Measurements from ENCODE around the gene FARS2.

The FARS2 gene

DNA sequence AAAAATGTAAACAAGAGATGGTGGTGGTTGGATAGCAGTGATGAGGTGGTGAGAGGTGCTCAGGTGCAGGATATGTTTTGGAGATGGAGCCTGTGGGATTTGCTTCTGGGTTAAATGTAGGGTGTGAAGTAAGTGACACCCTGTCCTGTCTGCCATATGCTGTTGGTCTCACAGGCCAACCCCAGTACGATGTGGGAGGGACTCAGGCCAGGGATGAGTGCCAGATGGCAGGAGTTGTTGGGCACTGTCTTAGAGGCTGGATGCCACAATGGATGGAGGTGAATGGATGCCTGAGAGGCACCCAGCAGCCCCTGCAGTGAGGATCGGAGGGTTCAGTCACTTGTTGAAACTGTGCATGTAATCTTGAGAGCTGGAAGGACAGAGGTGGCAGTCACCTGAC is 486.1 kb downstream of the FARS2 start:
- DNase-seq = no peak

DNA sequence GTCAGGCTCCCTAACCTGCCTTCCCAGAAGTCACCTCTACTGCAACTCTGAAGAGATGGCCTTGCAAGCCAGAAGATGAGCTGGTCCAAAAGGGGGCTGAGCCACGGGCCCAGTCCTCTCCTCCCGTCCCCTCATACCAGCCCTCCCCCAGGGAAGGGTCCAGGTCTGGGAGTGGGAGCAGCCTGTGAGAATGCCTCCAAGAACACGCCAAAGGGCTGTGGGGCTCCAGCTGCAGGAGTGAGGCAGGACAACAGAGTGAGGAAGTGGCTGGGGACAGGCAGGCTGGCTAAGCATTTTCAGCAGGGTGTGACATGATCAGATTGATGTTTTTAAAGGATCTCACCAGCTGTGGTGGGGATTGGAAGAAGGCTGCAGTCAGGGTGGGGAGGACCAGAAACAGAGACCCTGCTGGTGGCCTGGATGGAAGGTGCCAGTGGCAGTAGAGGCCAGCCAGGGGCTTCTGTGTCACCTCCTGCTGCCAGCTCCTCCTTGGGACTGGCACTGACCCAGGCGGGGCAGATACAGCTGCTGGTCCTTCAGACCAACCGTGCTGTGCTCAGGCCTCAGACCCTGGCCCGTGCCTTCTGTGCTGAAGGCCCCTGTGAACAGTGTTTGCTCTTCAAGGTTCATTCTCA is 487.8 kb downstream of the FARS2 start:
- no peak for DNase-seq

DNA sequence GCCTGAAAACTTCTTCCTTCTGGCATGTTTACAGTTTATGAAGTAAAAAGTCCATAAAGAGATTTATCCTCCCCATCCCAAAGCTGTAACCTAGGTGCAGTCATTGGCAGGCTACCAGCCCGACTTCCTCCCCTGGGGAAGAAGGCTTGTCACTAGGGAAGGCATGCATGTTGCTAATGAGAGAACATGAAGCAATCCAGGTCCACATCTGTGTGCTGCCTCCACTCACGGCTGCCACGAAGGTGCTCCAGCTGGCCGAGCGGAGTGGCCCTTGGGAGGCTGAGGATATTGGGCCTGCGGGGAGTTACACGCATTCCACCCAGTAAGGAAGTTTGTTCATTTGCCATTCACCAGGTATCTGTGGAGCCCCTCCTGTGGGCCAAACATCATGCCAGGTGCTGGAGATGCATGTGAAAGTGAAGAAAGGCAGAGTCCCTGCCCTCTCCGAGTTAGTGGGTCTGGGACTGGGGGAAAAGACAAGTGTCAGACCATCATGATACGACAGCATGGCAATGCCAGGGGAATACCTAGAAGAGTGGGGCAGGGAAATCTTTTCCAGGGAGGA is 488.4 kb downstream of the FARS2 start:
- no peak for DNase-seq

DNA sequence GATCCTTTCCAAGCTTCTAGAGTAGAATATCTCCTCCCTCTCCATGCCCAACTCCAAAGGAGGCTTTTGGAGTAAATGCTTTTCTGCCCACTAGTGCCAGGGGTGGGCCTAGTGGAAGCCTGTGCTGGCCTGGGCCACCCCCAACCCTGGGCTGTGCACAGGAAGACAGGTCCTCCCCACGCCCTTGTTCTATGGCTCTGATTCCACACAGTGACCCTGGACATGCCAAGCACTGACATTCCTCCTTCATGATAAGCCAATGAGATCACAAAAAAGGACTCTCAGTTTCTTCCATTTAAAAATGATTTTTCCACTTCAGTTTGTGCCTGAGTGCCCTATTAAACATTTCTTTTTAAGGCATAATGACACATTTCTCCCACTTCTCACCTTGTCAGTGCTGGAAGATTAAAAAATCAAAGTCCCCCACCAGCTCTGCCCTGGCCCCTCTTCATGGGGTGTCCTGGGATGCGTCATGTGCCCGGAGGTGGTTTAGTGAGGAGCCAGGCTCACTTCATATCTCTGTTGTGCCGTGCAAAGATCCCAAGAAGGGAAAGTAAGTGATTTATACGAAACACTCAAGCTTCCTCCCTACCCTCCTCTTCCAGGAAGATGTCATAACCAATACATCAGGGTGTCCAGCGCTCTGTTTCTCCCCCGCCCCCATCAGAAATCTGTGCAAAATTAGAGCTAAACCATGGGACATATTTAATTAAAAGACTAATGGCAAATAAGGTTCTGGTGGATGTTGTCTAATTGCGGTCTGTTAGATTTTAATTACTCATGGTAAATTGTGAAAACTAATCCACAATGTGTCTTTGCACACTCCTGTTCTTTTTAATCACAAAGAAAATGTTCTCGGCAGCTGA is 490.4 kb downstream of the FARS2 start:
- no peak for DNase-seq

DNA sequence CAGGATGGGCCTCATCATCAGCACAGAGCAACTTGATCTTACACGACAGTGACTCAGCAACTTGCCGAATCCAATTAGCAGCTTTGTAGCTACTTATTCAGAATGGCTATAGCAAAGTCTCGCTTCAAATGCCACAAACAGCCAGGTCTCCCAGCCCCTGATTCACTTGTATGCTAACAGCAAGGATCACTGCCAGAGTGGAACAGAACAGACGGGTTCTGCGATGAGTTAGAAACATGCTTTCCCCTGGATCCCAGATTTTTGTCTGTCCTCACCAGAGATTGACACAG is 491.0 kb downstream of the FARS2 start:
- no peak for DNase-seq

DNA sequence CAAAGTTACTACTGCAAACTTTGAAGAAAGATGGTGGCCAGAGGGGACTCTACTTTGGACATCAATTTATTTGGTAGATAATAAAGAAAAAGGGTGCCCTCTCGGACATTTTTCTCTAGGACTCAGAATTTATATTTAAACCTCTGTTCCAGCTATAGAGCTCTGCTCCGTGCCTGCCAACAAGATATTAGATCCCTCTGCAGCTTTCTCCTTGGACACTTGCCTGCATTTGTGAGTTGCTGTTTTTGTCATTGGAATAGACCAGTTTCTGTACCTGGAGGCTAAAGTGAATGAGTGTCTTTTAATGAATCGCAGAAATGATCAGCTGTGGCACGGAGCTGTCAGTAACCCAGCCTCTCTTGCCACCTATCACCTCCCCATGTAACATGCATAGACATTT is 491.9 kb downstream of the FARS2 start:
- no peak for DNase-seq

DNA sequence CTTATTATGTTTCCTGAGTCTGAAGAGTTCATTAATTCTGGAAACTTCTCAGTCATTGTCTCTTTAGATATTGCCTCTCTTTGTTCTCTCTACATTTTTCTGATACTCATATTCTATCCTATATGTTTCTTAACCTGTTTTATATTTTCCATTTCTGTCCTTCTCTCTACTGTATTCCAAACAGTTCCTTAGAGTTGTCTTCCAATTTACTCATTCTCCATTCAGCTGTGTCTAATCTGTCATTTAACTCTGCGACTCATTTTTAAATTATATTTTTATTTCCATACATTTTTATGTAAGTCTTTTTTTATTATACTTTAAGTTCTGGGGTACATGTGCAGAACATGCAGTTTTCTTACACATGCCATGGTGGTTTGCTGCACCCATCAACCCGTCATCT is 493.6 kb downstream of the FARS2 start:
- DNase-seq = no peak

DNA sequence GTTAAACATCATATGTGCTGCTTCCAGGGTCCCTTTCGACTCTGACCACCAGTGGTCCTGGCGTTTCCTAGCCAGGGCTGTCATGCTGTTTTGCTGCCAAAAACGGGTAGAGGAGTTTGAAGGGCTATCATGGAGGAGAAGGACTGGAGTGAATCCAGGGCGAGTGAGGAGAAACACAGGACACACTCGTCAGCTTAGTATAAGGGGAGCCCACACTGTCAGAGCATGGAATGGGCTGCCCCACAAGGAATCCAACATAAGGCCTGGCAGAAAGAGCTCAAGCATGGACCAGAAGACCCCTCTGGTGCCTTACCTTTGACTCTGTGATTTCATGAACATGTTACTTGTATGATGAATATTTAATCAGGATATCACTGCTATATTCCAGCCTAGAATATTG is 498.3 kb downstream of the FARS2 start:
- no peak for DNase-seq

DNA sequence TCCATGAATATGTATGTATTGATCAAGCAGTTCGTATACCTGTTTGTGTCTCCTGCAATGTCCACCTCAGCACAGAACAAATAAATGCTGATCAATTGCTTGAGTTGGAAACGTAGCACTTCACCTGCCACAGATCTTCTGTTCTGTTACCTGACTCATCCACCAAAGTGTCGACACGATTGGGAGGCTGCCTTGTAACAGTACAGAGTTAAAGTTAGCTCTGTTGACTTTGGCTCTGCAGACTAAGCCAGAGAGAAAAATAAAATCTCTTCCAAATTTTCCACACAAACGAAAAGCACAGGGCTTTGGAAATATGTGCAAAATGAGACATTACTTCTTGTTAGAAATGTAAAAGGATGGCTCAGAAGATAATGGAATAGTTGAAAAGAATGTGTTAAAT is 500.1 kb downstream of the FARS2 start:
- DNase-seq = no peak

DNA sequence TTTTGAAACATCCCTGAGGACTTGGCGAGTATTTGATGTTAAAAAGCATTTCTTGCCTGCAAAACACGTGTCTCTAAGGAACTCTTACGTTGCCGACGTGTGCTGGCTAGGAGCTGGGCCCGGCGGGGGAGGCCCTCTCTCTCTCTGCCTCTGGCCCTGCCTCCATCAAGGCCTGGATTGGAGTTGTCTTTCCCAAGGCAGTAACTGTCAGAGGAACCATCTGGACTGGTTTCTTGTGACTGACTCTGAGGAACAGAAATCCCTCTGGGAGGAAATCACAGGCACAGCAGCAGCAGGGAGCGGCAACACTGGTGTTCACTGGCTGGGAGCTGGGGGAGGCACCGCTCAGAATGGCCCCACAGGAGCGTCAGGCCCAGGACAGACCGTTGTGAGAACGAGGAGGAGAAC is 501.3 kb downstream of the FARS2 start:
- no peak for DNase-seq

DNA sequence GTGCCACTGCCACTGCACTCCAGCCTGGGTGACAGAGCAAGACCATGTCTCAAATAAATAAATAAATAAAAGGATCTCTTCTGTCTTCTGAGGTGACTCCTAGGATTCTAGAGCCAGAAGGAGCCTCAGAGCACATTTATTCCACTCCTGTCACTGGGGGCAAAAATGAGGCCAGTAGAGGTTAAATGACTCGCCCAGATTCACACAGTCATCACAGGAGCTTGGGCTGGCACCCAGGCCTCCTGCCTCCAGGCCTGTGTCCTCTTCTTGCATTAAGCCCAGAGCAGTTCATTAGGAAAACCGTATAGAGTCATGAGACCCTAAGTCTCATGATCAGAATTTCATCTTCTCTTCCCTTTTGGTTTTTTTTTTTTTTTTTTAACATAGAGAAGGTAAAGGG is 502.1 kb downstream of the FARS2 start:
- DNase-seq = no peak

DNA sequence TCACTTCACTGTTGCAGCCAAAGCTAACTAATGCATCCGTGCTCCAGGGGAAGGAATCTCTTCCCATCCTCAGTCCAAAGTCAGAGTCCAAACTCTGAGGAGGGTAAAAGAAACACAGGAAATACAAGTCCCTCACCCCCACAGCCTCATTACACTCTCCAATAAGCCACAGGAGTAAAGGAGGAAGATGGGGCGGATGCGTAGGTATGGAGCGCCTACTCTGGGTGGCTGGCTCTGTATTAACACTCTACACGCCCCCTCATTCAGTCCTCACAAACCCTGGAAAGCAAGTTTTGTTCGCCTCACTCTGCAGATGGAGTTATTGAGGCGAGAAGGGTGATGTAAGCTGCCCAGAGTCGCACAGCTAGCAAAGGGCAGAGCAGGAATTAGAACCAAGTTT is 502.6 kb downstream of the FARS2 start:
- DNase-seq = no peak

DNA sequence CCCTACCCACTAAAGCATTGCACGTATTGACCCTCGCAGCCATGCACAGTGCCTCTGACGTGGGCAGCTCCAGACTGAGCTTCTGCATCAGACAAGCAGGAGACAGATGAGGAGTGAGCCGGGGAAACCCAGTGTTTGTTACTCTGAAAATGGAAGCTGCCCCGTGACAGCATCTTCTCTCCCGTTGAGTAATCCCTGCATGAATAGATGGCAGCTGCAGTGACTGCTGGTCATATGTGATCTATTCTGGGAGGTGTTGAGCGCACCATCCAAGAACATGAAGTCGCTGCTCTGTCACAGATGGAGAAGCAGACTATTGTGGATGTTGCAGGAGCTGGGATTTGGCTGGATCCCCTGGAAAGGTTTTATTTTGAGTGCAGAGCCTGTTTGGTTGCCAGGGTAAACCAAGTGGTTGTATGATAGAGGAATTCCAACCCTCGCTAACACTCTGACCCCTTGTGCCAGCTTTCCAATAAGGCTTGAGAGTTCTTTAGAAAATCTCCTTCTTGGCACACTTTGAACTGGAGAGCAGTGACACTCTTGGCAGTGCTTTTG is 503.2 kb downstream of the FARS2 start:
- no peak for DNase-seq

DNA sequence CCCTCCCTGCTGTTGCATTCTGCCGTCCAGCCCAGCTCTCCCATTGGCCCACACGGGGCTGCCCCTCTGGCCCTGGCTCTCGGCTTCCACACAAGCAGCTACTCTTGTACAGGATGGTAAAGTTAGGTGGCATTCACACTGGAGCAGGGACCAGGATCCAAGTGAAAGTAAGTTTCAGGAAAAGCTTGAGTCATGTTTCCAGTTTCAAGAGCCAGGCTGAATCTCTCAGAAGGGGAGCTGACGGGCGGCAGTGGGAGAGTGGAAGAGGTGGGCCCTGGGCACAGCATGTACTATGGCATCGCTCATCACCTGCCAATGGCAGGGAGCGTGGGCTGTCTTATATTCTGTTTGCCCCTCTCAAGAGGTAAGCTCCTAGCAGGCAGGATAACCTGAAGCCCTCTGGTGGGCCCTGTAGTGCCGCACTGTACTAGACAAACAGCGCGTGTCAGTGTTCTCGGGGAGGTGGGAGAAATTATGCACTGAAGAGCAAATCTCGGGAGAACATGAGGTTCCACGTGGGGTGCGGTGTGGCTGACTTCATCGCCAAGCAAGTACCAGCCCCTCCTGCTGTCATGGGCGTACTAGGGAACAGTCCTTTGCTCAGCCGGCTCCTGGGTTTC is 503.9 kb downstream of the FARS2 start:
- DNase-seq = no peak

DNA sequence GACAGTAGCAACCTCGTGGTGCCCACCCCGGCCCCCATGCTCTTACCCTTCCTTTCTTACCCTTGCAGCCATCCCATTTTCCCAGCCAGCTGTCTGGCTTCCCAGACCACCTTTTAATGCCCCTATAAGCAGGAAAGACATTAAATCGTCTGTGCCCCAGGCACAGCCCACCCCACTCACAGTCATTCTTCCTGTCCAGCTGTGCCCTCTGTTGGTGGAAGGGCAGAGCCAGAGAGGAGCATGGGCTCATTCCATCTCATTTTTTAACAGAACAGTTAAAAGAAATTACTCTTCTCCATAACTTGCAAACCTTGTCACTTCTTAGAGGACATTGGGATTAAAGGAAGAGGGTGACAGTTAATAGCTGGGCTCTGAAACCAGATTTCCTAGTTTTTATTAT is 504.9 kb downstream of the FARS2 start:
- DNase-seq = no peak

DNA sequence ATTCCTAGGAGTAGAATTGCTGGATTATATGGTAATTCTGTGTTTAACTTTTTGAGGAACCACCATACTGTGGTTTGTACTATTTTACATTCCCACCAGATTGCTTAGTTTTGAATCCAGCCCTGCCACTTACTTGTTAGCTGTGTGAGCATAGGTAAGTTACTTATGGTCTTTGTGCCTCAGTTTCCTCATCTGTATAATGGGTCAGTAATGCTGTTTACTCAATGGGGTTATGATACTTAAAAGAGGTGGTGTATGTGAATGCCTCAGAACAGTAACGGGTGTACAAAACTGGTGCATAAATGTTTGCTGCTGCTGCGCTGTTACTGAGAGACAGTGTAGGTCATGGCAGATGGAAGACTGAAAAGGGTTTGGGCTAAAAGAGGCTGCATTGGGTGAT is 506.2 kb downstream of the FARS2 start:
- DNase-seq = no peak

DNA sequence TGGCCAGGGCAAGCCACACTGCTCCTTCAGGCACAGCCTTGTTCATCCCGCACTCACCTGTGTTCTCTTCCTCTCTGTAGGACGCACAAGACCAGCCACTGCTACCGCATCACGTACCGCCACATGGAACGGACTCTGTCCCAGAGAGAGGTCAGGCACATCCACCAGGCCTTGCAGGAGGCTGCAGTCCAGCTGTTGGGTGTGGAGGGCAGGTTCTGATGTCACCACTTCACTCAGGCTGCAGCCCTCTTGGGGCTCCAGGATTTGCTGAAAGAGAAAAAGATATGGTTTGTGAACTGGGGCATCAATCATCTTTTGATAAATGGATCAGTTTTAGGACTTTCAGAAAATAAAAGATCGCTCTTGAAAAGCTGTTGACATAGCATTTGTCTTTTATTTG is 509.9 kb downstream of the FARS2 start:
- no peak for DNase-seq

DNA sequence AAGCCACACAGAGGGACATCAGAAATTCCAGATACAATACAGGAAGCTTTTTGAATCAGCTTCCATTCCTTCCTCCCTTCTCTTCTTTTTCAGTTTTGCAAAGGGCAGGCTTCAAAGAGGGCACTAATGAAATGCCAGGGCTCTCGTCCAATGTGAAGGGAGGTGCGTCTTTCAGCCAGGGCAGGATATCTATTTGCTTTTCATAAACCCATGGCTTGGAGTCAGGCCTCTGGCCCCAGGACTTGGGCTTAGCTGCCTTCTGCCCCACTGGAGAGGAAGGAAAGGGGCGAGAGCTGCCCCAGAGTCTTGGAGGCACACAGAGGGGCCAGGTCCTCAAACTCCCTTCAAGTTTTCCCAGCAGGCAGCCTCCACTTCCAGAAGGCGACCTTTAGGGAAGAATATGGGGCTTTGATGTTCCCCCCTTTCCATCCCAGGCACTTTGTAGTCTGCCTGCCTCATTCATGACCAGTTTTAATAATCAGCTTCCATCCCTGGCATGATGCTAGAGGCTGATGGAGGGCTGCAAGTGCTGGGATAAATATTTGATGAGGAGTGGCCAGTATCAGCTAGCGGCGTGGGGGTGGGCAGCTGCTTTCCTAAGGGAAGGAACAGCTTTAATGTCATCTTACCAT is 510.6 kb downstream of the FARS2 start:
- DNase-seq = no peak

DNA sequence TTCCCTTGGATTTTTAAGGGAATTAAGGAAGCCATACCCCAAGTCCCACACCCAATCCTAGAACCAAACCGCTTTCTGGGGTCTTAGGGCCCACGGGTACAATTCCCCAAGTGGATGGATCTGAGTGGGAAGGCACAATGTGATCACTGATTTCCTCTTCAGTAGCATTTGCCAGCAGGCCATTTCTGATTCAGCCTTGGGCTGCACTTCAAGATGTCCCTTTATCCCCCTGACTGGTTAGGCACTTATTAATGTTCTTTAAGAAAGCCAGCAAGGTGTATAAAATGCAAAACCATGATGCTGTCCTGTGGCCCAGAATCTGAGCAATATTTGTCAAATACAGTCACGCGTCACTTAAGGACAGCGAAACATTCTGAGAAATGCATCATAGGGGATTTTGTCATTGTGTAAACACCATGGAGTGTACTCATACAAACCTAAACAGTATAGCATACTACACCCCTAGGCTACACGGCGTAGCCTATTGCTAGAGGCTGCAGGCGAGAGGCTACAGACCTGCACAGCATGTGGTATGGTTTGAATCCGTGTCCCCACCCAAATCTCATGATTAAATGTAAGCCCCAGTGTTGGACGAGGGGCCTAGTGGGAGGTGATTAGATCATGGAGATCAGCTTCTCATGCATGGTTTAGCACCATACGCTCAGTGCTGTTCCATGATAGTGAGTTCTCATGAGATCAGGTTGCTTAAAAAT is 511.3 kb downstream of the FARS2 start:
- no peak for DNase-seq

DNA sequence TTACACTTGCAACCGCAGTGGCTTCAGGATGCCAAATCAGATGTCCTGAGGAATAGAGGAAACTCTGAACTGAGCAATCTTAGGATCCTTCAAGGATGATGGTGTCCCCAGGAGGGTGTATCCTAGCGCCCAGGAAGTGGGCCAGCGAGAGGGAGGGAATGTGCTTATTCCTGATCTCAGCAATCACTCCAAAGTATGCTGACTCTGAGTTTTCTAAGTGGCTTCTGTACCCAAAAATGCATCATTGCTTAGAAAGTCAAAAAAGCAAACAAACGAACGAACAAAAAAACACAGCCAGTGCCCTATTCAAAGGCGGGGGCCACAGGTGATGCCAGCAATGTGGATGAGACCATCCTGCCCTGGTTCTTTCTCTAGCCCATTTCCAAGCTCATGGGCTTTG is 514.8 kb downstream of the FARS2 start:
- no peak for DNase-seq

DNA sequence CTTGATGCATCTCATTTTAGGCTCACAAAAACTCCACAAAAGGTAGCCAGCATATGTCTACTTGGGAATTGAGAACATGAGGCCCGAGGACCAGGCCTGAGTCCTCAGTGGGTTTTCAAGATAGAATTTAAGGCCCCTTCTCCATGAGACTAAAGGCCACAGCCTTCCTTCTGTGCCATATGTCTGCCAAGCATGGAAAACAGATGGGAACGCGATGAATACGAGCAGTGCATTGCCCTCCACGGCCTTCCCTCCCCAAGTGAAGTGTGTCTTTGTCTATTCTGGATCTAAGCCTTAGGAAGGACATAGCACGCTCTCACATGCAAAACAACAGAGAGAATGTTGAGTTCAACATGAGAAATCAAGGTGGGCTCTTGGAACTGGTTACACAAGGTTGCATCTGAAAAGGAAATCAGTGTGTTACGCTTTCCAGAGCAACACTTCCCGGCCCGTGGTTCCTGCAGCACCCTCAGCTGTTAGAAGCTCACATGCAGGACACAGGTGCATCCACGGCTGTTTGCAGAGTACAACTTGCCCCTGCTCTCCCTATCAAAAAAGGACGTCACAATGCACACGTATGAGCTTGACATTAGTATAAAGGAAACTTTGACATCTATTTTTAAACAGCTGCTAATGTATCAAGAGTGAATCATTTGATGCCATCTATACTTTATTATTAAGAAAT is 515.5 kb downstream of the FARS2 start:
- DNase-seq = no peak

DNA sequence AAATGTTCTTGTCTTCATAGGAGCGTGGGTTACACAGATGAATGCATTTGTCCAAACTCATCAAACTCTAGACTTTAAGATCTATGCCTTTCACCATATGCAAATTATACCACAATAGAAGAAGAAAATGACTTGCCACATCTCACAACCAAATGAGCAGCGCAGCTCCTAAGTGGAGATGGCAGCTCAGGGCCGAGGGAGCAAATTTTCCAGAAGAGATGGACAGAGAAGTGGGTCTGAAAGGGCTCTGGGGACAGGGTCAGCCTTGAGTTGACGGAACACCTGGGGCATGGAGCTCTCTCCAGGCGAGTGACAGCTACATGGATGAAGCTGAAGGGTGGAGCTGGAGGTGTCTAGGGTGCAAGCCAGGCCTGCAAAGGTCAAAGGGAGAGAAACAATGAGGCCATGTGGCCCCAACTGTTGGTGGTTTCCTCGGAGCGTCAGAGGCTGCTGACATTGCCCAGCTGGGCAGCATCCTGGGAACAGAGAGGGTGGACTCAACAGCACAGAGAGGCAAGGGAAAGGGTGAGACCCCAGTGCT is 517.1 kb downstream of the FARS2 start:
- DNase-seq = no peak

Measured in NCI-H1092 treated with DMSO at 0.1 percent for 48 hours (cell line).